HG03439 (cell line): ENCODE measurements around the gene FOCAD.
"Not testable (repeated sequence)": the region's sequence is repeated elsewhere in the genome, so short reads cannot be mapped to it uniquely, and the experiment has no call there.

Experiments
- ATAC-seq: cut with Tn5 transposase; IDR thresholded peaks from one replicate; pipeline ENCODE4 v1.9.1; 2021; ENCODE audit warnings: mild to moderate bottlenecking, moderate library complexity; ENCODE audit not compliant: unreplicated experiment

FOCAD gene

DNA sequence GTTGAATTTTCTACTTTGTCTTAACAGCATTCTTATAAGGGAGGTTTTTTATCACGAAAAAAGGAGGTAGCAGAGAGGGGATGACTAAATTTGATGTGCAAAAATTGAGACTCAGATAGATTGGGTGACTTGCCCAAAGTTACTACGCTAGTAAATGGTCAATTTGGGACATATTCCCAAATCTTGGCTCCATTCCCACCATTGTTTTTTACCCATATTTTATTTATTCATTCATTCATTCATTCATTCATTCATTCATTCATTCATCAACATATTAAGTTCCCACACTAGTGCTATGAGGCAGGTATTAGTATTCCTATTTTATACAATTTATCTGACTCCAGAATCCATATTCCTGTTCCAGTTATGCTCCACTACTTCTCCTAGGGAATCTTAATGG lies 261.8 kb downstream of the FOCAD start:
- no peak for ATAC-seq

DNA sequence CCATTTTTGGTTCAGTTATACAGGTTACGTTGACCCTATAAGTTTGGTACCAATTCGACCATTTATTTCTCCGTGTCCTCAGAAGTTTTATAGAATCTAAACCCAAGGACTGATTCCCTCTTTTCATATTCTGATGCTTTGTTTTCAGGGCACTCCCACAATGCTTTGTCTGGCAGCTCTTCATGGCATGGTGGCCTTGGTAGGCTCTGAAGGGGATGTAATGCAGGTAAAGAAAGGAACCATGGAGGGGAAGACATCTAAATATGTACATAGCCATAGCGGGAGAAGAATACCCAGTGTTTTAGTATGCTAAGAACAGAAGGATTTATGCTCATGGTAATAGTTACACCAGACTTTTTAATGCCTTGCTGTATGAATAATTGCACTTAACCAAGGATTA lies 264.6 kb downstream of the FOCAD start:
- no peak for ATAC-seq

DNA sequence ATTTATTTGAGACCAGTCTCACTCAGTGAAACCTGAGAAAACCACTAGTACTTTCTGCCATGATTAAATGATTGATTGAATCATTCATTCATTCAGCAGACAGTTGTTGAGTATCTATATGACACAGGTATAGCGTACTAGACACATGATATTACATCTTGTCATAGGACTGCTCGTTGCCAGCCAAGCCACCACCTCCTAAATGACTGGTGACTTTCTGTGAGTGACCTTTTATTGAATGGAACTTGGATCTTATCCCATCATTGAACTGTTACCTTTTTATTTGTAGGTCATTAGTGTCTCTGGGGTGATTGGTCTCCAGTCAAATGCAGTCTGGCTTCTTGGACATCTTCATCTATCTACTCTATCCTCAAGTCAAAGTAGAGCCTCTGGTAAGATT lies 266.6 kb downstream of the FOCAD start:
- no peak for ATAC-seq

DNA sequence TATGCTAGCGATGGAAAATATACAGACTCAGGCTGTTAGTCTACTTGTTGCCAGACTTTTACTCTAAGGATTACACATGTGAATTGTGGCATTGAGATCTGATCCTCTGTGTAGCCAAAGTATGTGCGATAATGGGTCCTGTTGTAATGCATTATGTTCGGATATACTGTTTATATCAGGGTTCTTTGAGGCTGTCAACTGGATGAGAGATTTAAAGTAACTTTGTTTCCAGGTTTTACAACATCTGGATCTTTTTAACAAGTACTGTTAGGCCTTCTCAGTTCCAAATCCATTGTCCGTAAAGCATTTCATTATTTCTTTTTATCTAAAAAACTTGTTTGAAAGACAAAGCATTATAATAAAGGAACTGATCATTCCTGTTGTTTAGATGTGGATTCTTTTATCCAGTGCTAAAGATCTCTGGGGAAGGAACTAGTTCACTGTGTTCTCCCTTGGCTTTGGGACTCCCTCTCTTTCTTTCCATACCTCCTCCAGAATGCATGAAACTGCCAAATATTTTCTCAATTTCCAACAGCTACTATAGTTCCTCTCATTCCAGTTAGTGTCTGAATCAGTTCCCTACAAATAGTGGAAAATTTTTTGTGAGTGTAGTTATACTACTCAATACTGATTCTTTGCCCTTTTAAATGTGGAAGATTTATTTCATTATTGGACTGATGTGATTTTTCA lies 278.6 kb downstream of the FOCAD start:
- no peak for ATAC-seq

DNA sequence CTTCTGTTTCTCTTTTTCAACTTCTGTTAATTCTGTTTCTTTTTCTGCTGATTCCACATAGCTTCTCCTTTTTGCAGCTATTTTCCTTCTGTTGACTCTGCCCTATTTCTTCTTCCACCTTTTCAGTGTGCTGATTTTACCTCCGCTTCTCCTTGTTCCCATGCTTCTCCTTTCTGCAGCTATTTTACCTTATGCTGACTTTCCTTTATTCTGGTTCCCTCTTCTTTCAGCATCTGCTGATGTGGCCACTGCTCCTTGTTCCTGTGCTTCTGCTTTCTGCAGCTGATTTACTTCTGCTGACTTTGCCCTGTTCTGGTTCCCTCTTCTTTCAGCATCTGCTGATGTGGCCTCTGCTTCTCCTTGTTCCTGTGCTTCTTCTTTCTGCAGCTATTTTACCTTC lies 288.6 kb downstream of the FOCAD start:
- ATAC-seq: no peak

DNA sequence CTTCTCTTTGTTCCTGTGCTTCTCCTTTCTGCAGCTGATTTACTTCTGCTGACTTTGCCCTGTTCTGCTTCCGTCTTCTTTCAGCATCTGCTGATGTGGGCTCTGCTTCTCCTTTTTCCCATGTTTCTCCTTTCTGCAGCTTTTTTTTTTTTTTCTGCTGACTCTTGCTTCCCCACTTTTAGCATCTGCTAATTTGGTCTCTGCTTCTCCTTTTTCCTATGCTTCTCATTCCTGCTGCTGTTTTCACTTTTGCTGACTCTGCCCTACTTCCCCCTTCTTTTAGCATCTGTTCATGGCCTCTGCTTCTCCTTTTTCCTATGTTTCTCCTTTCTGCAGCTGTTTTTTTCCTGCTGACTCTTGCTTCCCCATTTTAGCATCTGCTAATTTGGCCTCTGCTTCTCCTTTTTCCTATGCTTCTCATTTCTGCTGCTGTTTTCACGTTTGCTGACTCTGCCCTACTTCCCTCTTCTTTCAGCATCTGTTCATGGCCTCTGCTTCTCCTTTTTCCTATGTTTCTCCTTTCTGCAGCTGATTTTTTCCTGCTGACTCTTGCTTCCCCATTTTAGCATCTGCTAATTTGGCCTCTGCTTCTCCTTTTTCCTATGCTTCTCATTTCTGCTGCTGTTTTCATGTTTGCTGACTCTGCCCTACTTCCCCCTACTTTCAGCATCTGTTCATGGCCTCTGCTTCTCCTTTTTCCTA lies 289.3 kb downstream of the FOCAD start:
- ATAC-seq: not testable (repeated sequence)

DNA sequence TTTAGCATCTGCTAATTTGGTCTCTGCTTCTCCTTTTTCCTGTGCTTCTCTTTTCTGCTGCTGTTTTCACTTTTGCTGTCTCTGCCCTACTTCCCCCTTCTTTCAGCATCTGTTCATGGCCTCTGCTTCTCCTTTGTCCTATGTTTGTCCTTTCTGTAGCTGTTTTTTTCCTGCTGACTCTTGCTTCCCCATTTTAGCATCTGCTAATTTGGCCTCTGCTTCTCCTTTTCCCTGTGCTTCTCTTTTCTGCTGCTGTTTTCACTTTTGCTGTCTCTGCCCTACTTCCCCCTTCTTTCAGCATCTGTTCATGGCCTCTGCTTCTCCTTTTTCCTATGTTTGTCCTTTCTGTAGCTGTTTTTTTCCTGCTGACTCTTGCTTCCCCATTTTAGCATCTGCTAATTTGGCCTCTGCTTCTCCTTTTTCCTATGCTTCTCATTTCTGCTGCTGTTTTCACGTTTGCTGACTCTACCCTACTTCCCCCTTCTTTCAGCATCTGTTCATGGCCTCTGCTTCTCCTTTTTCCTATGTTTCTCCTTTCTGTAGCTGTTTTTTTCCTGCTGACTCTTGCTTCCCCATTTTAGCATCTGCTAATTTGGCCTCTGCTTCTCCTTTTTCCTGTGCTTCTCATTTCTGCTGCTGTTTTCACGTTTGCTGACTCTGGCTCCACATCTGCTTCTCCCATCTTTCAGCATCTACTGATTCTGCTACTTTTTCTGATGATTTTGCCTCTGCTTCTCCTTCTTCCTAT lies 290.3 kb downstream of the FOCAD start:
- ATAC-seq: not testable (repeated sequence)

DNA sequence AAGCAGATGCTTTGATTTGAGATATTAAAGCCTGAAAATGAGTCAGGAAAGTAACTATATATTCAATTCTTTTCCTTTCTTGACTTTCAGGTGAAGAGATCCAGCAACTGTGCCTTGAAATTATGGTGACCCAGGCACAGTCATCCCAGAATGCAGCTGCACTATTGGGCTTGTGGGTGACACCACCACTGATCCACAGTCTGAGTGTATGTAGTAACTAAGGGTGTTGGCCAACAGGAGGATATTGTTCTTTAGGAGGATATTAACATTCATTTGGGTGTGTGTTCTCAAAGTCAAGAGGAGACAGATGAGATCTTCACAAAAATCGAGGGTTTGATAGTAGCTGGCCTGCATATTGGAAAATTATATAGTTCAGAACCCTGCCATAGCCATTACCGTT lies 294.2 kb downstream of the FOCAD start:
- ATAC-seq: no peak

DNA sequence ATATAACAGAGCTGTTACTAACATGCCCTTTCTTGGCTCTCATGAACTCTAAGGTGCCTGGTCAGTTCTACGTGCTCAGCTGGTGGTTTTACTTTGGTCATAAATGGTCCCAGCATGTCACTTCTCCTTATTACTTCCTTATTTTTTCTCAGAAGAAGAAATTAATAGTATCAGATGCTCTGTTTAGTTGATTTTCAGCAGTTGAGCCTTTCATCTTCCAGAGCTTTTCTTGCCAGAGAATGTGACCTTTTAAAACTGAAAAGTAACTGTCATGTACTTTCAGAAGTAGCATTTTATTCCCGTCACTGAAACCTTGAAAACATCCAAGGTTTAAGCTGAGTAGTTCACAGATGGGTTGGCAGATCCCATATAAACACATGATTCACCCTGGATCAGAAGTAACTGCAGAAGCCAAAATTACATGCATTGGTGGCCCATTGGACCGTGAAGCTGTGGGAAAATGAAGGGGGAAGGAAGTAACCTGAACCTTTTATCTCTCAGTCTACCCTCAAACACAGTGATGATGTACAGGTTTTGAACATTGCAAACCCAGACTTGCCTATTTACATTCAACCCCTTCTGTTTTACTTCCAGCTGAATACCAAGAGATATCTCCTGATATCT lies 296.9 kb downstream of the FOCAD start:
- ATAC-seq: no peak

DNA sequence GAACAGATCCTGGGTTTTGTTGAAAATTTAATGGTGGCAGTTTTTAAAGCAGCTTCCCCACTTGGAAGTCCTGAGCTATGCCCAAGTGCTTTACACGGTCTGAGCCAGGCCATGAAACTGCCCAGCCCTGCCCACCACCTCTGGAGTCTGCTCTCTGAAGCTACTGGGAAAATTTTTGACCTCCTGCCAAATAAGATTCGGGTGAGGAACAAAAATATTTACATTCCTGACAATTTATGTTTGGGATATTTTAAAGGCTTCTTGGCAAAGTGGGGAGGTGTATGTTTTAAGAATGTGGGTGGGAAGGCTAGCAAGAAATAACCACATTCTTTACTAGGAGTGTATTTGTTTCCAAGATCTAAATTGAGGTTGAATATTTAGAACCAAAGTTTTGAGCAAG lies 297.4 kb downstream of the FOCAD start:
- no peak for ATAC-seq

DNA sequence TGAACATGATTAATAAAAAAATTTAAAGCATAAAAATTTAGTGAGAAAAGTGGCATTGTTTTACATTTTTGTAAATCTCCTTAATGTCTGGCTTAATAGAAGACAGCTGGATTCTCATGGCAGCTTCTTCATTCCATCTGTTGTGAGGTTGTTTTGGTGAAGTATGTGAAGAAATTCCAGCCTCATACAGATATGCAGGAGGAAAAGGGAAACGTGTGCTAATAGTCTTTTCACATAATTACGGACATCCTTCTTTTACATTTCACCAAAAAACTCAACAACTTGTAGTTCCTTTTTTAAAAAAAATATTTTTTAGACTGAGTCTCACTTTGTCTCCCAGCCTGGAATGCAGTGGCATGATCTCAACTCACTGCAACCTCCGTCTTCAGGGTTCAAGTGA lies 300.4 kb downstream of the FOCAD start:
- no peak for ATAC-seq

DNA sequence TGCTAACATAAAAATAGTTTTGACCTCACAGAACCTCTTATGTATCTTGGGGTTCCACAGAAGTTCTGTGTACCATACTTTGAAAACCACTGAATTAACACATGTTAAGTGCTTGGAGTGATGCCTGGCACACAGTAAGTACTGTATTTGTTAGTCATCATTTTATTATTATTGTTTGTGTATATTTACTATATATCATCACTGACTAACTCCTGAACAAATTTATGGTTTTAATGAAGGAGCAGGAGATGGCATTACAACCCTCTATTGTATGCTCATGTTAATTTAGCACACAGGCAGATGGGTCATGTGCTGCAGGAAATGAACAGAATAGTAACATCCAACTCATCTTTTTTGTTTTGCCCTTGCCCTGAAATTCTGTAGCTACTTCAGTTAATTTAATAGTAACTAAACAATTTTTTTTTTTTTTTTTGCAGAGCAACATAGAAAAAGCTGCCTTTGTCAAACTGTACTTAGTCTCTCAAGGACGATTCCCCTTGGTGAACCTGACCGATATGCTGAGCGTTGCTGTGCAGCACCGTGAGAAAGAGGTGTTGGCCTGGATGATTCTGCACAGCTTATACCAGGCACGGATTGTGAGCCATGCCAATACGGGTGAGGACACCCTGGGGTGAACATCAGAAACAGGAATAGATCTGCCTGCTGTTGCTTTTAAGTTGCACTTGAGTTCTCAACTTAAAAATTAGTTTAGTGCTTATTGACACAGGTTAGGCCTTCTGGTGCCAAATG lies 302.0 kb downstream of the FOCAD start:
- ATAC-seq: no peak

DNA sequence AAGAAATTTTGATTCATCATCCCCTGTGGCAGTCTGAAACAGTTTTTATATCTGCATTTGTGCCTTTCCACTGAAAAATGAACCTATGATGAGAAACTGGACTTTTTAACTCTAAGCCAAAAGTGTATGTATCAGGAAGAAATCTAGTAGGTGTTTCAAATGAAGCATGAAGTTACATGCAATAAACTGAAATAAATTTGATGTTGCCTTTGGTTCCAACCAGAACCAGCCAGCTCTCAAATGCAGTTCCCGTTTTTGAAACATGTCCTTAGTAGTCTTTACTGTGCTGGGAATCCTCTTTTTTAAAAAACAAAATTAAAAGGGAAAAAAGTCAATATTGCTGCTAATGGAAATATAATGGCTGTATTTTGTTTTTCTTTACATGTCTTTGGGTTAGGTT lies 303.5 kb downstream of the FOCAD start:
- ATAC-seq: no peak

DNA sequence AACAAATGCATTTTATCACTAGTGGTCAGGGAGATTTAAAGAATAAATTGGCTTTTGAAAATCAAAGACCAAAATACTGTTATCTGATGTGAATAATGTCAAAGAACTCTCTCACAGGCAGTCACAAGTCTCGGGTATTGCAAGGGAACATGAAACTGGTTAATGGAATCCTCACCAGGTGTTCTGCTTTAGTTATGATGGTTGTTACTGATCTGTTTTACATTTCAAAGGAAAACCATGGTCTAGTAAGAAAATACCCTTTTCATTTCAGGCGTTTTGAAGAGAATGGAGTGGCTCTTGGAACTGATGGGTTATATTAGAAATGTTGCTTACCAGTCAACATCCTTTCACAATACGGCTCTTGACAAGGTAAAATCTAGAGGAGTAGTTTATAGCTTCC lies 304.0 kb downstream of the FOCAD start:
- no peak for ATAC-seq

DNA sequence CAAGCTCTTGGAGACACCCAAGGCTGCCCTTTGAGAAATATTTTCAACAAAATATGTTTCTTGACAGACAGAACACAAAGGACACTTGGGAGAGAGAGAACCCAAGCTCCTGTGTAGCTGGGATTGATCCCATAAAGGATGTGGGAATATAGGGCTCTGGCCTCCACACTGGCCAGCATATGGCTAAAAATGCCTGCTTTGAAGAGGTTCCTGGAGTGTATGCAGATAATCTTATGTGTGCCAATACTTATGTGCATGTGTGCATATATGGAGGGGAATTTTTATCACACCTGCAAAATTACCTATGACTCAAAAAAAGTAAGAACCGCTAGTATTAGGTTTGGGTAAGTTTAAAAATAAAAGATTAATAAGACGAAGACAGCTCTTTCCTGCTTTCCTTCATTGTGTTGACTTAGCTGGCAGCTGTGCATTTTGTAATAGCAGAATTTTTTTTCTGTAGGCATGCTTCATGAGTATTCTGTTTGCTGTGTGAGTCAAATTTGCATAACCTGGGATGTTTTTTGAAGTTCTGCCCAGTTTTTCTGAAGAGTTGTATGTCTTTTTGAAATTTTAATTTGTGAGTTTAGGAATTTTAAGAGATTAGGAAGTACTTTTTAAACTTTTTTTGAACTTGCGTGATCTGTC lies 304.7 kb downstream of the FOCAD start:
- no peak for ATAC-seq

DNA sequence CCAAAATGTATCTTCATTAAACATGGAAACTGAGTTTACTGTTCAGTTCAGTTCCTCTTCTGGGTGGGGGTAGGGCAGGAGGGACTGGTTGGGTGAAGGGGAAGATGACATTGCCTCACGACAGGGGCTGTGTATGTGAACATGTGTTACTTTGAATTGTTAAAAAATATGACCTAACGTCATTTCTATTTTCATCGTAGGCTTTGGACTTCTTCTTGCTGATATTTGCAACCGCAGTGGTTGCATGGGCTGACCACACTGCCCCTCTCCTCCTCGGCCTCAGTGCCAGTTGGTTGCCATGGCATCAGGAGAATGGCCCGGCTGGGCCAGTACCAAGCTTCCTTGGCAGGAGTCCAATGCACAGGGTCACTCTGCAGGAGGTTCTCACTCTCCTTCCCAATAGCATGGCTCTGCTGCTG lies 305.9 kb downstream of the FOCAD start:
- ATAC-seq: no peak

DNA sequence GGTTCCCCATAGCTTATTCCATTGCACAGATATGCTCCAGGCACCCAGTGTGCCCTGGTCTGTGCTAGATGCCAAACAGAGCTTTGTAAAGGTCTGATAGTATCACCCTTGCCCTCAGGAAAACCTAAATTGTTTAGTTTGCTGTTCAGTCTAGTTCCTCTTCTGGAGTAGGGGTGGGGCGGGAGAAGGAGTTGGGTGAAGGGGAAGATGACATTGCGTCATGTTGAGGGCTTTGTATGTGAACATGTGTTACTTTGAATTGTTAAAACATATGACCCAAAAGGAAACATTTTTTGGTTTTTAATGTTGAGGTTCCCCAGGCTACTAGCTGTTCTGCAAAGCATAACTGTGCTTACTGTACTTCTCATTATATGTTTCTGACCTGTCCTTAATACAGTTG lies 306.8 kb downstream of the FOCAD start:
- ATAC-seq: no peak

DNA sequence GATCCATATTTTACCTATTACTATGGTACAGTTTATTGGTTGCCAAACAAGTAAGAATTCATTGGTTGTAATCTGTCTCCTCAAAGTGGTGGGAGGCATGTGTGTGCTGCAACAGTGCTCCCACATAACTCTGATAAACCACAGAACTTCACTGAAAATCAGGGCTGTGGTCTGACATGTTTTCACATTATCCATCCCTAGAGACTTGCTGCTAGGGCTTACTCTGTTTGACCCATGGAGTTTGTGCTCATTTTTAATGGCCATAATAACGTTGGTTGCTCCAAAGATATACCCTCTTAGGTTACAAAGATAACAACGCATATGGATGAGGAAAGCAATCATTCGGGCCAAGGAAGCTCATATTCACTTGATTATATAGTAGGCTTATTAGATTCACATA lies 310.4 kb downstream of the FOCAD start:
- ATAC-seq: no peak

DNA sequence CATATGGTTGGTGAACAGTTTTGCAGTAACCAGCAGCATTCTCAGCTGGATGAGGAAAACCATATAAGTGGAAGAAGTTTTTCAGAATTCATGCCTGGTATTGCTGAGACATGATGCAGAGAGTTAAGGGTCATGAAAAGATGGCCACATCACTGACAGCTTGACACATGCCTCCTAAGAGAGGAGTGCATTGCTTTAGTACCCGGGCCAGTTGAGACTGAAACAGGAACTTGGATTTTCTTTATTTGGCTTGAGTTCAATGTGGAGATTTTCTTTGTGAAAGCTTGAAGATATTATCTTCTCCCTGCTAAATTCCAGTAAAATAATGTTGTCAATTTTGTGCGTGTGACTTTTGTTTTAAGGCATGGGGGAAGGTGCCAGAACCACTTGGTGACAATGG lies 311.6 kb downstream of the FOCAD start:
- ATAC-seq: no peak

DNA sequence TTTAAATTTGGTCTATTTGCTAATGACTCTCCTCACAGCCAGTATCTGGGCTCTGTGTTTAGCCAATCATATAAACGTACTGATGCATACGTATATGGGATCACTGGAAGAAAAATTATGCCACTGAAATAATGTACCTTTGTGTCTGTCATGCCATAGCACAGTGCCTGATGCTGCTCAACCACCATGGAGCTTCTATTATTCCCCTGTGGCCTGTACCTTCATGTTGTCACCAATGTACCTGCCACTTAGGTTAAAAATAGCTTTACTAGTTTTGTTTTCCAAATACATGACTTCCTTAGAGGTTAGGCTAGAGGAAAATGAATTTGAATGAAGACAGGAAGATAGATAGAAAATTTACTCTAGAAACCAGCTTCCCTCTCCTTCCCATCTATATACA lies 312.8 kb downstream of the FOCAD start:
- ATAC-seq: no peak
